HFF-Myc (cell line): Measurements from ENCODE around the gene CCDC148.
"Not testable (repeated sequence)": the region's sequence is repeated elsewhere in the genome, so short reads cannot be mapped to it uniquely, and the experiment has no call there.

Experiments used
- DNase-seq: peaks from one replicate; pipeline ENCODE4 v3.0.0-alpha.2; 2011; ENCODE audit warnings: low read depth; ENCODE audit errors: extremely low read depth
- H3K4me3 ChIP-seq: replicated peaks from 2 replicates; pipeline ENCODE4 v1.5.1; 2011; ENCODE audit warnings: low read depth, mild to moderate bottlenecking, control low read depth, low read length
- TF ChIP-seq, protein P1 (sequence below): IDR thresholded peaks from 2 replicates; pipeline ENCODE4 v1.5.1; 2012; ENCODE audit warnings: mild to moderate bottlenecking, low read depth, low read length, control low read depth; ENCODE audit errors: missing control alignments

CCDC148 gene

DNA sequence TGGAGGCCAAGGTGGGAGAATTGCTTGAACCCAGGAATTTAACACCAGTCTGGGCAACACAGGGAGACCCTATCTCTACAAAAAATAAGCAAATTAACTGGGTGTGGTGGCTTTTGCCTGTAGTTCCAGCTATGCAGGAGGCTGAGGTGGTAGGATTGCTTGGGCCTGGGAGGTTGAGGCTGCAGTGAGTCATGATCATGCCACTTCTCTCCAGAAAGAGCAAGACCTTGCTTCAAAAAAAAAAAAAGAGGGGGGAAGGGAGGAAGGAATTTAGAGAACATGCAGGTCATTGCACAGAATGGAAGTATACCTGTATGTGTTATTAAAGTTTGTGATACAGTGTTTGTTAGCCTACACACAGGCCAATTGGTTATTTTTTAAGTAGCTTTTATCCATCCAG is 26.0 kb upstream of the CCDC148 start:
- DNase-seq = no peak
- H3K4me3 ChIP-seq = no peak overlapping the region
- TF ChIP-seq, protein P1, sequence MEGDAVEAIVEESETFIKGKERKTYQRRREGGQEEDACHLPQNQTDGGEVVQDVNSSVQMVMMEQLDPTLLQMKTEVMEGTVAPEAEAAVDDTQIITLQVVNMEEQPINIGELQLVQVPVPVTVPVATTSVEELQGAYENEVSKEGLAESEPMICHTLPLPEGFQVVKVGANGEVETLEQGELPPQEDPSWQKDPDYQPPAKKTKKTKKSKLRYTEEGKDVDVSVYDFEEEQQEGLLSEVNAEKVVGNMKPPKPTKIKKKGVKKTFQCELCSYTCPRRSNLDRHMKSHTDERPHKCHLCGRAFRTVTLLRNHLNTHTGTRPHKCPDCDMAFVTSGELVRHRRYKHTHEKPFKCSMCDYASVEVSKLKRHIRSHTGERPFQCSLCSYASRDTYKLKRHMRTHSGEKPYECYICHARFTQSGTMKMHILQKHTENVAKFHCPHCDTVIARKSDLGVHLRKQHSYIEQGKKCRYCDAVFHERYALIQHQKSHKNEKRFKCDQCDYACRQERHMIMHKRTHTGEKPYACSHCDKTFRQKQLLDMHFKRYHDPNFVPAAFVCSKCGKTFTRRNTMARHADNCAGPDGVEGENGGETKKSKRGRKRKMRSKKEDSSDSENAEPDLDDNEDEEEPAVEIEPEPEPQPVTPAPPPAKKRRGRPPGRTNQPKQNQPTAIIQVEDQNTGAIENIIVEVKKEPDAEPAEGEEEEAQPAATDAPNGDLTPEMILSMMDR = no peak

- TF ChIP-seq, protein P1 = no peak
- H3K4me3 ChIP-seq = no peak overlapping the region
- DNase-seq = no peak
Measured at GRCh38 chr2:158481116-158481515, 24.6 kb upstream of the CCDC148 start.

GRCh38 chr2:158478816-158479215 is 22.3 kb upstream of the CCDC148 start:
- TF ChIP-seq, protein P1 = no peak
- DNase-seq = no peak
- no peak overlapping the region for H3K4me3 ChIP-seq

DNA sequence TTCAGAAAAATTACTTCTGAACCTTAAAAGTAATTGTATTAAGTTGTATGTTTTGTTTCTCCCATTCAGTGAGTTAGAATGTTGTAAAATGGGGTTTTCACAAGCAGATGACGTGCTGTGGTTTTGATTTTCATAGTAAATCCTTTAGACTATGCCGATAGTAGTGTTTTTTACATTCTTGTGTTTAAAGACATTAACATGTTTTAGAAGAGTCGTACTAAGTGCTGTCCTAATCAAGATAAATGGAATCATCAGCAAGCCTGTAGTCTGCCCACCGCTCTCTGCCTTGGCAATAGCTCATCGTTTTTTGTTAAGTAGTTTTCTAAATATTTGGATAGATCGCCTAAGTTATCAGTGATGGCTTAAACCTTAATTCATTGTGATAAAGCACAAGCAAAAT is 21.7 kb upstream of the CCDC148 start:
- H3K4me3 ChIP-seq = no peak overlapping the region
- TF ChIP-seq, protein P1 = no peak
- no peak for DNase-seq

DNA sequence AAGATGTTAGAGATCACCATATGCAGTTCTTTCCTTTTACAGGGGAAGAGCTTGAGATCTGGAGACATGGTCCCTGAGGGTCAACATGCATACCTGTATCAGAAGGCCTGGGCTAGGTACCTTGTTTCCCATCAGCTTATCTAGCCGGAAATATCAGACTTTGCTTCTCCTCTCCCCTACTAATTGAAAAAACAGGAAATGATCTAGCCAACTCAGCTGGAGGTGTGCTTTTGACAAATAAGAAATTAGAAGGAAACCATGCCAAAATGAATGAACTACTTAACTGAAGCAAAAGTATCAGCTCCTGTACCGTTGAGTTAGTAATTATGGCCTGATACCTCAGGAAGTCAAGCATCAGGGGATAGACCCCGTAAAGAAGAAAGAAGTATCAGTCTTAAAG is 20.6 kb upstream of the CCDC148 start:
- DNase-seq = no peak
- no peak overlapping the region for H3K4me3 ChIP-seq

GRCh38 chr2:158474526-158475011 is 18.0 kb upstream of the CCDC148 start:
- not testable (repeated sequence) for H3K4me3 ChIP-seq, DNase-seq

More for the DNA sequence above, 20.6 kb upstream of the CCDC148 start:
- TF ChIP-seq, protein P1 = no peak

DNA sequence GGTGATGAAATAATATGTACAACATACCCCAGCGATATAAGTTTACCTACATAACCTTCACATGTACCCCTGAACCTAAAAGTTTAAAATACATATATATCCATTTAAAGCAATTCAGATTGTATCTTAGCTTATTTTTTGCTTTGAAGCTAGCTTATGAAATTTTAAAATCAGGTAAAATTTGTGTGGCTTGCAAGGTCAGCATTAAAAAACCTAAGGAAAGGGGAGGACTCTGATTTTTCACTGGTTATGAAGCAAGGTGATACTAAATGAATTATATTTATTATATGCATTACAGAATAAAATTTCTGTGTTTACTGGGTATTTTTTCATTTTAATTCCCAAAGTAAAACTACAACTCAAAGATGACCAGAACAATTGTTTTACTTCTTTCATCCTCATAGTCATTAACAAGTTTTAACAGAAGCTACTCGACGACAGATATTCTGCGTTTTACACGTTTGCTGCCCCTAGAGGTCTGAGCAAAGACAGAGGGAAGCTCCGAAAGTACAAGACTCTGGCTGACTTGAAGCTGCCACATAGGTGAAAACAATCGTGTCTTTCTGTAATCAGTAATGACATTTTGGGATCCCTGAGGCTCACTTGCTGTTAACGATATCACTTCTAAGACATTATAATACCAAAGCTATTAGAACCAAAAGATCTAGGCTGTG is 17.3 kb upstream of the CCDC148 start:
- DNase-seq = no peak
- TF ChIP-seq, protein P1 = peak; percentile 12
- H3K4me3 ChIP-seq = no peak overlapping the region

GRCh38 chr2:158473300-158473699 is 16.7 kb upstream of the CCDC148 start:
- H3K4me3 ChIP-seq, DNase-seq: not testable (repeated sequence)

DNA sequence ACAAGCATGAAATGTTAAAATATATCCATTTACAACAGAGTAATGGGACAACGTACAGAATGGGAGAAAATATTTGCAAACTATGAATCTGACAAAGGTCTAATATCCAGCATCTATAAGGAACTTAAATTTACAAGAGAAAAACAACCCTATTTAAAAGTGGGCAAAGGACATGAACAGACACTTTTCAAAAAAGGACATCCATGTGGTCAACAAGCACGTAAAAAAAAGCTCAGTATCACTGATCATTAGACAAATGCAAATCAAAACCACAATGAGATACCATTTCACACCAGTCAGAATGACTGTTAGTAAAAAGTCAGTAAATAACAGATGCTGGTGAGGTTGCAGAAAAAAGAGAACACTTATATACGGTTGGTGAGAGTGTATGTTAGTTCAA is 16.3 kb upstream of the CCDC148 start:
- not testable (repeated sequence) for DNase-seq, H3K4me3 ChIP-seq
